ENCODE data around the gene PROS1.

DNA sequence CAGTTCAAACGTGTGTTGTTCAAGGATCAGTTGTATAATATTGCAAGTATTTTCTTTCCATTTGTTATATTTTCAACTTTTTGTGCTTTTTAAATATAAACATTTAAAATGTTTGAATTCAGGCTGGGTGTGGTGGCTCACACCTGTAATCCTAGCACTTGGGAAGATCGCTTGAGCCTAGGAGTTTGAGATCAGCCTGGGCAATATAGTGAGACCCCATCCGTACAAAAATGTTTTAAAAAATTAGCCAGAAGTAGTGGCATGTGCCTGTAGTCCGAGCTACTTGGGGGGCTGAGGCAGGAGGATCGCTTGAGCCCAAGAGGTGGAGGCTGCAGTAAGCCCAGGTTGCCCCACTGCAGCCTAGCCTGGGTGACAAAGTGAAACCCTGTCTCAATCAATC, 10.9 kb upstream of the PROS1 start:
- TF ChIP-seq, protein P1, sequence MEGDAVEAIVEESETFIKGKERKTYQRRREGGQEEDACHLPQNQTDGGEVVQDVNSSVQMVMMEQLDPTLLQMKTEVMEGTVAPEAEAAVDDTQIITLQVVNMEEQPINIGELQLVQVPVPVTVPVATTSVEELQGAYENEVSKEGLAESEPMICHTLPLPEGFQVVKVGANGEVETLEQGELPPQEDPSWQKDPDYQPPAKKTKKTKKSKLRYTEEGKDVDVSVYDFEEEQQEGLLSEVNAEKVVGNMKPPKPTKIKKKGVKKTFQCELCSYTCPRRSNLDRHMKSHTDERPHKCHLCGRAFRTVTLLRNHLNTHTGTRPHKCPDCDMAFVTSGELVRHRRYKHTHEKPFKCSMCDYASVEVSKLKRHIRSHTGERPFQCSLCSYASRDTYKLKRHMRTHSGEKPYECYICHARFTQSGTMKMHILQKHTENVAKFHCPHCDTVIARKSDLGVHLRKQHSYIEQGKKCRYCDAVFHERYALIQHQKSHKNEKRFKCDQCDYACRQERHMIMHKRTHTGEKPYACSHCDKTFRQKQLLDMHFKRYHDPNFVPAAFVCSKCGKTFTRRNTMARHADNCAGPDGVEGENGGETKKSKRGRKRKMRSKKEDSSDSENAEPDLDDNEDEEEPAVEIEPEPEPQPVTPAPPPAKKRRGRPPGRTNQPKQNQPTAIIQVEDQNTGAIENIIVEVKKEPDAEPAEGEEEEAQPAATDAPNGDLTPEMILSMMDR (IDR thresholded peaks at IDR 0.05): no peak
- TF ChIP-seq POLR2A (IDR thresholded peaks at IDR 0.05): no peak
